Measurements from ENCODE around the gene SPAG8. TPM values are rescaled to one million over a fixed set of nuclear protein-coding genes. Genes with fewer than 3 reads are reported as not detected.
A peak's percentile ranks its signal among the peaks of the same experiment; 100 is the strongest.

SPAG8 gene
- total RNA-seq, 2 experiments from 2014 or later = 0.68 to 1.0 TPM

DNA sequence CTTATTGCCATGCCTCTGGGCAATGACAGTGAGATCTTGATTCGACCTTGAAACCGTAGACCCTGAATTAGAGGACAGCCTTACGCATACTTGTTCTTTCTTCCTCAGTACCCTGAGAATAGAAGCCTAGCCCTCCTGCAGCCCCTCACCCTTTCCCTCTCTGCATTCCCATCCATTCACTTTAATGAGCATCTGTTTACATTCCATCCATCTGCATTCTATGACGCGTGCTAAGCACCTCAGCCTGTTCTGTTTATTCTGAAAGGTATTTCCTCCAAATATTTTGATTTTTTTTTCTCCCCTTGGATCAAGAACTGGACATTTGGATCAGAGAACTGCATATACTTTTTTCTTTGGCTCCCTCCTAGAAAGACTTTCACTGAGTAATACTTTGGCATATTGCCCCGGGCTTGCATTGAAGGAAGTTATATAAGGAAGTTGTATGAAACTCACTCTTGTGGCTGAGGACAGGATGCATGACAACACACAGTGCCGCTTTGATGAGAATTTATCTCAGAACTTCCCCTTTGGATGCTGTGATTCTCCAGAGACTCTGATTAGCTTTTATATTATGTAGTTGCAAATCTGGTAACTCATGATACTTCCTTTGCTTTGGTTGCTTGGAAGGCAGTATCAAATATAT is 32.7 kb upstream of the SPAG8 start:
- Mint-ChIP-seq H3K36me3 (no peaks in the 10 kb centered on the region), H3K27ac (no peak overlapping the region), H3K27me3 (no peaks in the 10 kb centered on the region), H3K4me3 (no peak overlapping the region), H3K4me1 (peaks cover 28% of the 10 kb centered on the region), H3K9me3 (no peaks in the 10 kb centered on the region)
- DNase-seq = no peak

DNA sequence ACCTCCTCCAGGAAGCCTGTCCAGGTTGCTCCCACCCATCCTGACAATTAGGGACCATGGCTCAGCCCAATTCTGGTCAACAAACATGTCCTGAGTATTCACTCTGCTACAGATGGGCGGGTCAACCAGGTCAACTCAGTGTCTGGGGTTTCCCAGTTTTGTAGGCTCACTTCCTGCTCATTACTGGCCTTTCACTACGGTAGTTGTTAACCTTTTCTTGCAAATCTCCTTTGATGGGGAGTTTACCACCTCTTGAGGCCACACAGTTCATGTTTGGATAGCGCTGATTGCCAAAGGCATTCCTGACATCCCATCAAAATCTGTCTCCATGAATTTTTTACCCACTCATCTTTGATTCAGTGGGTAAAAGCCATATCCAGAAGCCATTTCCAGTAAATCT is 30.7 kb upstream of the SPAG8 start:
- no peaks in the 10 kb centered on the region for H3K27me3 Mint-ChIP-seq
- no peak overlapping the region for H3K27ac Mint-ChIP-seq
- no peak for DNase-seq
- no peaks in the 10 kb centered on the region for H3K36me3 Mint-ChIP-seq
- H3K4me1 Mint-ChIP-seq = peaks cover 21% of the 10 kb centered on the region
- H3K9me3 Mint-ChIP-seq = no peaks in the 10 kb centered on the region
- no peak overlapping the region for H3K4me3 Mint-ChIP-seq

DNA sequence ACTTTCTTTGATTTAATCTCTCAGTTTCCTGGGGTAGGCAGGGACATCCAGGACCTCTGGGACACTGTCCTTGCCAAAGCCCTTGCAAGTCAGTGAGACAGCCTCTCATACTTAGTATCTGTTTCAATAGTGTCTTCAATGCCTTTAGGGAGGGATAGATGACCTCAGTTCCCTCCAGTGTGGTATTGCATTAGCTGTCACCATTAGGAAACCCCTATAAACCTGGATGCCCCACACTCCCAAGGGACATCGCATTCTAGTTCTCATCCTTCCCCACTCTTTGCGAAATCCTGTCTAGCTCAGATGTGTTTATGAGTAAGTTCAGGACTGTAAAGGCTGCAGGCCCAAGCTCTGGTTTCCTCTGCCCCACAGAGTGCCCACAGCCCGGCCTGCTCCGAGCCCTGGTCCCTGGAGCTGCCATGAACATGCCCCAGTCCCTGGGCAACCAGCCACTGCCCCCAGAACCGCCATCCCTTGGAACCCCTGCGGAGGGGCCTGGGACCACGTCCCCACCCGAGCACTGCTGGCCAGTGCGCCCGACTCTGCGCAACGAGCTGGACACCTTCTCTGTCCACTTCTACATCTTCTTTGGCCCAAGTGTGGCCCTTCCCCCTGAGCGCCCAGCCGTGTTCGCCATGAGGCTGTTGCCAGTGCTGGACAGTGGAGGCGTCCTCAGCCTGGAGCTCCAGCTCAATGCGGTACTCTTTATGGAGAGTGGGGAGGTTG is 30.1 kb upstream of the SPAG8 start:
- H3K27ac Mint-ChIP-seq = no peak overlapping the region
- peaks cover 18% of the 10 kb centered on the region for H3K4me1 Mint-ChIP-seq
- no peaks in the 10 kb centered on the region for H3K36me3 Mint-ChIP-seq
- no peak overlapping the region for H3K4me3 Mint-ChIP-seq
- H3K9me3 Mint-ChIP-seq = no peaks in the 10 kb centered on the region
- no peaks in the 10 kb centered on the region for H3K27me3 Mint-ChIP-seq
- no peak for DNase-seq

DNA sequence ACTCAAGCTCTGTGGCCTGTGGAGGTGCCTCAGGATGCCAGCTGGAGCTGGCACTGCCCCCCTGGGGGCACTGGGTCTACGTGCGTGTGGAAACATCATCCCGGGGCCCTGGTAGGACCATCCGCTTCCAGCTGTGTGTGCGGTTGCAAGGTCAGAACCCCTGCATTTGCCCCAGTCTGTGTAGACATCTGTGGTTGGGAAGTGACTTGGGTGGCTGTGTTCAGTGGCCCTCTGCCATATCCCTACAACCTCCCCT is 29.5 kb upstream of the SPAG8 start:
- no peaks in the 10 kb centered on the region for H3K9me3 Mint-ChIP-seq
- H3K36me3 Mint-ChIP-seq = no peaks in the 10 kb centered on the region
- no peak for DNase-seq
- peaks cover 18% of the 10 kb centered on the region for H3K4me1 Mint-ChIP-seq
- H3K27me3 Mint-ChIP-seq = no peaks in the 10 kb centered on the region
- no peak overlapping the region for H3K27ac Mint-ChIP-seq
- no peak overlapping the region for H3K4me3 Mint-ChIP-seq

DNA sequence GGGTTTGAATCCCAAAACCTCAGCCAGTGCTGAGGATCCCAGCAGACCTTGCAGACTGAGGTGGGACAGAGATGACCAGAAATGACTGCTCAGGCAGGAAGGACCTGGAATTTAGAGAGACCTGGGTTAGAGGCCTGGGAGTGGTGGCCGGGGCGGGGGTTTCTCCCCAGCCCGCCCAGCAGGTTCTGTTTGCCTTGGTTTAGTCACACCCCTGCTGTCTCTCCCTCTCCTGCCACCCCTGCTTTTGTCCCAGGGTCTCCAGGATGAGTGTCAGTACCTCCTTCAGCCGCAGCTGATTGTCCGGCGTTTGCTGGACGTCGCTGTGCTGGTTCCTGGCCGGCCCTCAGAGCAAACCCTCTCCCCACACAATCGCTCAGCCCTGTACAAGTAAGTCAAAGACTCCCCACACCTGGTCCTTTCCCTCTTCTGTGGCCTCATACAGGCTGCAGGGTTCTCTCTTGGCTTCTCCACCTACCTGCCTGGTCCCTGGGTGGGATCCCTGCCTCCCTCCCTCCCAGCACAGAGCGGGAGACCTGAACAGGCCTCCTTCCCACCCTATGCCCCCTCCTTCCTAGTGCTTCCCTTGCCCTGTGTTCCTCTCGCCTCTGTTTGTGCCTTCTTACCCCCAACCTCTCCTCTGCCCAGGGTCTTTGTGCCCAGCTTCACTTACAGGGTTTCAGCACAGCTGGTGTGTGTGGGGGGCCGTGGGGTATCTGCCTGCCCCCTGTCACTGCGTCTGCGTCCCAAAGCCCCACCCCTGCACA is 29.0 kb upstream of the SPAG8 start:
- Mint-ChIP-seq H3K27ac (no peak overlapping the region), H3K36me3 (no peaks in the 10 kb centered on the region), H3K4me1 (peaks cover 18% of the 10 kb centered on the region), H3K4me3 (no peak overlapping the region), H3K27me3 (no peaks in the 10 kb centered on the region), H3K9me3 (no peaks in the 10 kb centered on the region)
- no peak for DNase-seq

DNA sequence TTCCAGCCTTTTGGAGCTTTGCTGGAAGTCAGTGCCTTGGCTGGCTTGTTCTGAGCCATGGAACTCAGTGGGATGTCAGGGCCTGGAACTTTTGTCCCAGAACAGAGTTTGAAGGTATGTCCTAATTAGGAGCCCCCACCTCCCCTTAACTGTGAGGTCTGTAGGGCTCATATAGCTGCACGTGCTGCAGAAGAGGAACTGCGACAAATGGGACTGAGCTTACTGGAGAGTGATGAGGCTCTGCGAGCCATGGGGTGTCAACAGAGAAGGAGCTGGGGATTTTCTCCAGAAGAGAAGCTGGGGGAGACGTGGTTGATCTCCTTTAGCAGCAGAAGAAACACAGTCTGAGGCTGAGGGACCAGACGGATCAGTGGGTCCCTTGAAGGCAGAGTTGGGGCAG is 27.9 kb upstream of the SPAG8 start:
- no peak overlapping the region for H3K4me3 Mint-ChIP-seq
- no peaks in the 10 kb centered on the region for H3K9me3 Mint-ChIP-seq
- no peak overlapping the region for H3K27ac Mint-ChIP-seq
- peaks cover 7% of the 10 kb centered on the region for H3K4me1 Mint-ChIP-seq
- no peaks in the 10 kb centered on the region for H3K27me3 Mint-ChIP-seq
- H3K36me3 Mint-ChIP-seq = no peaks in the 10 kb centered on the region
- DNase-seq = no peak

DNA sequence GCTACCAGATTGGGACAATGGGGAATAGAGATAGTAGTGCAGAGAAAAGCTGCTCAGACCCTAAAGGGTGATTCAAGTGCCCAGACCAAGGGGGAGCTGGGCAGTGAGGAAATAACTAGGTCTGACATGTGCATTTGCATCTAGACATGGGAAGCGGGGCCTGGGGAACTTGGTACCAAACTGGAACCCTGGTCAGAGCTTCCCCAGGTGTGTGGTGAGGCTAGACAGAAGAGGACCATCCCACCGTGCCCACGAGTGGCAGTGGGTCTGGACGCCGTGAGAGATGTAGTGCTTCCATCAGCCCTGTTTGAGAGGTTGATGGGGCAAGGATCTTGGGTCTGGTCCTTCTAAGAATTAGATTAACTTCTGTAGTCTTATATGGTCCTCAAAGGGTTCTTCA is 24.5 kb upstream of the SPAG8 start:
- H3K9me3 Mint-ChIP-seq = no peaks in the 10 kb centered on the region
- no peaks in the 10 kb centered on the region for H3K27me3 Mint-ChIP-seq
- H3K4me3 Mint-ChIP-seq = no peak overlapping the region
- no peaks in the 10 kb centered on the region for H3K36me3 Mint-ChIP-seq
- H3K27ac Mint-ChIP-seq = no peak overlapping the region
- H3K4me1 Mint-ChIP-seq = no peaks in the 10 kb centered on the region
- no peak for DNase-seq

DNA sequence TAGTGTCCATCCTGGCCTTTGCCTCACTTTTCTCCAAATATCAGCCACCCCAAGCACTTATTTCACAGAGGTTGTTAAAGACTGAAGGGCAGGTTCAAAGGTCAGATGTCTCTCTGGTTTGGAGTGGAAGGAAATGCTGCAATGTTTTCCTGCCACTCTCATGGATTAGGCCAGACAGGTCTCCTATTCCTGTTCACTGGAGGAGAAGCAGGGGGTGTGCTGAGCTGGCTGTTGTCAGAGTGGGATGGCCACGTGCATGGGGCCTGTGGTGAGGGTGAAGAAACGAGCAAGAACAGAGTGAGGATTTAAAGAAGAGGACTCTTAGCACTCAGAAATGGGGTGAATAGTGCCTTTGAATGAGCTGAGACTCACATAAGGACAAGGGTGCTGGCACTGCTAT is 23.7 kb upstream of the SPAG8 start:
- Mint-ChIP-seq H3K4me3 (no peak overlapping the region), H3K4me1 (peaks cover 2% of the 10 kb centered on the region)

DNA sequence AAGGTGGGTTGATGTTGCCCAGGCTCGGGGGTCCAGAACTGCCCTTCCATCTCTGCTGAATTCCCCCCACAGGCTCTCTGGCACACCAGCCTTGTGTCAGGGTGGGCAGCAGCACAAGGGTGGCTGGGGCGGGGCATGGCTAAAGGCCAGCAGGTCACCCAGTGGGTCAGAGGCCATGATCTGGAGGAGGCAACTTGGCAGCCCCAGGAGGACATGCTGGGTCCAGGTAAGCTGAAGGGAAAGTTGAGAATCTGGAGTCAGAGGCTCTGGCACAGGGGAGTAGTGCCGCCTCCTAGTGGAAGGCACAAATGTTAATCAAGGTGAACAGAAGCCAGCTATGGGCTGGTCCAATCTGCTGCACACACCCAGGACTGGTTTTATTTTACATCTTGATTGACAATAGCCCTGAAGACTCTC is 23.2 kb upstream of the SPAG8 start:
- H3K4me1 Mint-ChIP-seq = peaks cover 2% of the 10 kb centered on the region
- H3K27me3 Mint-ChIP-seq = no peaks in the 10 kb centered on the region
- no peak for DNase-seq
- no peaks in the 10 kb centered on the region for H3K36me3 Mint-ChIP-seq
- no peak overlapping the region for H3K4me3 Mint-ChIP-seq
- no peak overlapping the region for H3K27ac Mint-ChIP-seq
- no peaks in the 10 kb centered on the region for H3K9me3 Mint-ChIP-seq

More for the DNA sequence above, 23.7 kb upstream of the SPAG8 start:
- Mint-ChIP-seq H3K36me3 (no peaks in the 10 kb centered on the region), H3K9me3 (no peaks in the 10 kb centered on the region), H3K27me3 (no peaks in the 10 kb centered on the region), H3K27ac (no peak overlapping the region)
- no peak for DNase-seq

DNA sequence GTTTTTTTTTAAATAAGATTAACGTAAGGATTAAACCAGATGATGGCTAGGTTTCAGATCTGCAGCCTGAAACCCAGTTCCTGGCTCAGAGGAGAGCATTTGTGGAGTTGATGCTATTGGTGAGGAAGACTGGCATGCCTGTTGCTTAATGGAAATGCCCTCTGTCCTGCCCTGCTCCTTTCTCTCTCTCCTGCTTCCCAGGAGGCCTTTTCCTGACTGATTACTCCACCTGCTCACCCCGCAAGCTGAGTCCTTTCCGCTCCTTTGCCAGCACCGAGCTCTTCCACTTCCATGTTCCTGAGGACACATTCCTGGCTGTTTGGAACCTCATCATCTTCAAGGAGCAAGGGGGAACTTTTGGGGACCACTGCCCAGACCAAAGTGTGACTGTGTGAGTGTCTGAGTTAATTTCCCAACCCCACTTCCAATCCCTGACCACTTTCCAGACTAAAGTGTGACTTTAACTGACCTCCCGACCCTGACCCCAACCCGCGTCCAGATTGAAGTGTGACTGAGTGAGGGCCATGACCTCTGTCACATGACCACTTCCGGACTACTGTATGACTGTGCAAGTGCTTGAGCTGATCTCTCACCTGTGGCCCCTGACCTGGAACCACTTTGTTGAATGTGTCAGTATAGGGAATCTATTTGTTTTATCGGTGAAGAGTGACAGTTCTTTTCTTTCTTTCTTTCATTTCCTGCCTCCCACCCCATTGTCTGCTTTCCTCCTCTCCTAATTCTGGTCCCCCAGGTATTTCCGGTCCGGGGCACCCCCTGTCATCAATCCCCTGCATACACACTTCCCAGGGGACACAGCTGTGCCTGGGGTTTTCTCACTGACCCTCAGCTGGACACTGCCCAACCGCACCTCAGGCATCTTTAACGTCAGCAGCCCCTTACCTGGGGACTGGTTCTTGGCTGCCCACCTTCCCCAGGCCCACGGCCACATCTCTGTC is 22.5 kb upstream of the SPAG8 start:
- no peak for DNase-seq
- H3K4me1 Mint-ChIP-seq = peaks cover 6% of the 10 kb centered on the region
- H3K27ac Mint-ChIP-seq = no peak overlapping the region
- H3K9me3 Mint-ChIP-seq = no peaks in the 10 kb centered on the region
- no peak overlapping the region for H3K4me3 Mint-ChIP-seq
- no peaks in the 10 kb centered on the region for H3K36me3 Mint-ChIP-seq
- H3K27me3 Mint-ChIP-seq = no peaks in the 10 kb centered on the region

DNA sequence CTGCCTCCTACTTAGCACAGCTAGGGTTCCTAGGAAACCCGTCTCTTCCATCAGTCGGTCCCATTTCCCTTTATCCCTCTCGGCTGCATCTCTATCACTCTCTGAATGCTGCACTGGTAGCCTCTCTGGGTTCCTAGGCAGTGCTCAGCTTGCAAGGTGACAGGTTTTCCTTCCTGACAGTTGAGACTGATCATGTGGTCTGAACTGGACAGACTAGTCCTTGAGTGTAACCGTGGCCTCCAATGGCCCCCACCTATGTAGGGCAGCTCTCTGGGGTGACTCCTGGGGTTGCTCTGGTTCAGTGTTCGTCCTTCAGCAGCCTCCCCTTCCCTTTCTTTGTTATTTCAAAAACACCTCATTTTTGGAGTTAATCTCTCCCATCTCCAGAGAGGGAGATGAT is 20.8 kb upstream of the SPAG8 start:
- Mint-ChIP-seq H3K4me3 (no peak overlapping the region), H3K4me1 (peaks cover 15% of the 10 kb centered on the region), H3K36me3 (no peaks in the 10 kb centered on the region)

DNA sequence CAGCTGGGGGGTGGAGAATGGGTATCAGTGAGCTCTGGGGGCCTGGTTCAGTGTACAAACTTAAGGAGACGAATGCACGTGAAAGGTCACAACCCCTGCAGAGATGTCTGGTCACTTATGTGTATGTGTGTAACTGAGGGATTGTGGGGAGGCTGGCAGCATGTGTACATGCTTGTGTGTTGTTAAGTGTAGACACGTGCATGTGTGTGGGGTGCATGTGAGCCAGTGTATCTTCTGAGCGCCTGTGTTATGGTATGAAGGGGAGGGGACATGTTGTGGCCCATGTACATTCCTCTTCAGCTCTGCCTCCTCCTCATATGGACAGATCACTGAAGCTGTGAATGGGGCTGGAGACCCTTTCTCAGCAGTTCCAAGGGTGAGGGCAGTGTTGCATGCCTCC is 19.0 kb upstream of the SPAG8 start:
- no peak overlapping the region for H3K4me3 Mint-ChIP-seq
- H3K36me3 Mint-ChIP-seq = no peaks in the 10 kb centered on the region
- no peaks in the 10 kb centered on the region for H3K27me3 Mint-ChIP-seq
- no peak for DNase-seq
- no peak overlapping the region for H3K27ac Mint-ChIP-seq
- H3K9me3 Mint-ChIP-seq = no peaks in the 10 kb centered on the region
- H3K4me1 Mint-ChIP-seq = peaks cover 18% of the 10 kb centered on the region

More for the DNA sequence above, 20.8 kb upstream of the SPAG8 start:
- no peak for DNase-seq
- Mint-ChIP-seq H3K27ac (no peak overlapping the region), H3K9me3 (no peaks in the 10 kb centered on the region), H3K27me3 (no peaks in the 10 kb centered on the region)

DNA sequence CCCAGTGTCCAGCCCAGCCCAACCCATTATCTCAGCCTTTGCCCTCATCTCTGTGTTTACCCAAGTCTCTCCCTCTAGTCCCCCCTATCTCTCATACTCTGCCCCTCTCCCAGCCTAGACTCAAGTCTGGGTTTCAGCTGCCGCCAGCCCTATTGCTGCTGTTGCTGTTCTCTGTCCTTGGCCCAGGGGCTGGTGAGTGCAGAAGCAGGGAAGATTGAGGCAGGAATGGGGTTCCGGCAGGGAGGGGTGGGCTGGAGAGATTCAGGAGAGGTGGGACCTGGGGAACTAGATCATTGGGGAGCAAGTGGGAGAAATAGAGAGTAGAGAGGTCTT is 17.7 kb upstream of the SPAG8 start:
- Mint-ChIP-seq H3K4me3 (peak overlapping the region; percentile 81), H3K27ac (peak overlapping the region; percentile 49)

DNA sequence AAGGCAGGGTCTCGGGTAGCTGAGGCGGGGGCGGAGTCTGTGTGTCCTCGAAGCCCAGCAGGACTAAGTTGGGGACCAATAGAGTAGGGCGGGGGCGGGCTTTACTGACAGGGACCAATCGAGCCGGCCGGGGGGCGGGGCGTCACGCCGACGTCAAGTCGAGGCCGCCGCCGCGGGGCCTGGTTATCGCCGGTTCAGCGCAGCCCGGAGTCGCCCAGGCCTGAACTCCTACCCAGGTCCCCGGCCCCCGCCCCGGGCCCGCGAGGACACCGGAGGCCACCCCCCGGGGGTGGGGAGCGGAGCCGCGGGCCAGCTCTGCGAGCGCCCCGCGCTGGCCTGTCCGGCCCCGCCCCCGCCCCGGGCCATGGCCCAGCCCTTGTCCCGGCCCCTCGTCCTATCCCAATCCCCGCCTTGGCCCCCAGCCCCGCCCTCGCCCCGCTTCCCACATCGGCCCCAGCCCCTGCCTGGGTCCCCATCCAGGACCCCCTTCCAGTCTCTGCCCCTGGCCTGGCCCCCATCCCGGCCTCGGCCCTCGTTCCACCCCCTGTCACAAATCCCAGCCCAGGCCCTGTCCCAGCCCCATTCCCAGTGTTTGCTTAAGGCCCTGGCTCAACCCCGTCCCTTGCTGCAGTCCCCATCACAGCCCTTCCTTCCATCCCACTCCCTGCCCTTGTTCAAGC is 17.2 kb upstream of the SPAG8 start, which contains the start of gene TMEM8B:
TSS of gene TMEM8B (plus strand) at position 145 of the 680 bp plus-strand sequence. CDS start at position 365, 220 bp downstream.
- H3K36me3 Mint-ChIP-seq = no peaks in the 10 kb centered on the region
- peaks cover 20% of the 10 kb centered on the region for H3K4me1 Mint-ChIP-seq
- H3K9me3 Mint-ChIP-seq = no peaks in the 10 kb centered on the region
- H3K27me3 Mint-ChIP-seq = no peaks in the 10 kb centered on the region
- H3K27ac Mint-ChIP-seq = peak within 1 kb of the TSS; percentile 74
- DNase-seq = peak; percentile 91
- H3K4me3 Mint-ChIP-seq = peak within 1 kb of the TSS; percentile 95

More for the DNA sequence above, 17.7 kb upstream of the SPAG8 start:
- H3K36me3 Mint-ChIP-seq = no peaks in the 10 kb centered on the region
- no peaks in the 10 kb centered on the region for H3K9me3 Mint-ChIP-seq
- peaks cover 20% of the 10 kb centered on the region for H3K4me1 Mint-ChIP-seq
- DNase-seq = no peak
- no peaks in the 10 kb centered on the region for H3K27me3 Mint-ChIP-seq

Data from activated naive CD8-positive, alpha-beta T cell treated with anti-CD3 and anti-CD28 coated beads for 36 hours (primary cell).